Measurements from ENCODE around the gene LCTL. TPM values are rescaled to one million over a fixed set of nuclear protein-coding genes. Genes with fewer than 3 reads are reported as not detected.
A peak's percentile ranks its signal among the peaks of the same experiment; 100 is the strongest.

Gene LCTL
- total and polyA plus RNA-seq, 3 donors from 2014 or later, result 0.16 to 0.19 TPM; not detected in 1

GRCh38 chr15:66508293-66508883 is 57.4 kb downstream of the LCTL start:
- WGBS, 2 donors, result 83 to 95% methylated on average over 3 of the region's 3 CpGs
- intact Hi-C loops (cut with DNase I; ENCODE audit: low total_unique reads), result no loop called here
- no peak for DNase-seq

GRCh38 chr15:66505818-66506217 is 60.0 kb downstream of the LCTL start:
- TF ChIP-seq CTCF (IDR thresholded peaks at IDR 0.05) (no peak), POLR2A (IDR thresholded peaks at IDR 0.05) (no peak)
- Histone ChIP-seq H3K4me1 (peaks cover 12% of the 10 kb centered on the region), H3K9me3 (no peaks in the 10 kb centered on the region), H3K36me3 (ENCODE audit: low read depth, missing control alignments) (no peaks in the 10 kb centered on the region), H3K4me3 (peak overlapping the region; percentile 86 to 88), H3K27ac (peak overlapping the region in 1 of 2 donors; percentile 95), H3K27me3 (no peaks in the 10 kb centered on the region)
- DNase-seq, result no peak
- intact Hi-C loops (cut with DNase I; ENCODE audit: low total_unique reads), result no loop called here
- WGBS, 2 donors, result 17% methylated on average over 4 of the region's 4 CpGs

More at GRCh38 chr15:66508293-66508883, 57.4 kb downstream of the LCTL start:
- no peak overlapping the region for H3K4me3 ChIP-seq
- no peaks in the 10 kb centered on the region for H3K9me3 ChIP-seq
- TF ChIP-seq CTCF (IDR thresholded peaks at IDR 0.05) (no peak), POLR2A (IDR thresholded peaks at IDR 0.05) (no peak)
- no peak overlapping the region for H3K27ac ChIP-seq
- H3K4me1 ChIP-seq, result peaks cover 6% of the 10 kb centered on the region
- no peaks in the 10 kb centered on the region for H3K27me3 ChIP-seq
- no peaks in the 10 kb centered on the region for H3K36me3 ChIP-seq (ENCODE audit: low read depth, missing control alignments)

GRCh38 chr15:66505430-66505811 is 60.4 kb downstream of the LCTL start:
- TF ChIP-seq CTCF (IDR thresholded peaks at IDR 0.05), result no peak
- DNase-seq, result no peak
- peak overlapping the region; percentile 86 to 88 for H3K4me3 ChIP-seq
- no peaks in the 10 kb centered on the region for H3K36me3 ChIP-seq (ENCODE audit: low read depth, missing control alignments)
- H3K27me3 ChIP-seq, result no peaks in the 10 kb centered on the region
- peaks cover 12% of the 10 kb centered on the region for H3K4me1 ChIP-seq
- WGBS, 2 donors, result 0% methylated on average over 13 of the region's 13 CpGs
- peak overlapping the region; percentile 94 to 95 for H3K27ac ChIP-seq
- intact Hi-C loops (cut with DNase I; ENCODE audit: low total_unique reads), result no loop called here
- no peaks in the 10 kb centered on the region for H3K9me3 ChIP-seq

- DNase-seq, result peak; percentile 88
- 0 to 1% methylated on average over 42 to 46 of the region's 46 CpGs for WGBS, 2 donors
- intact Hi-C loops (cut with DNase I; ENCODE audit: low total_unique reads), result no loop called here
- no peaks in the 10 kb centered on the region for H3K36me3 ChIP-seq (ENCODE audit: low read depth, missing control alignments)
- H3K27ac ChIP-seq, result peak within 1 kb of the TSS; percentile 94 to 95
- H3K27me3 ChIP-seq, result no peaks in the 10 kb centered on the region
- TF ChIP-seq CTCF (IDR thresholded peaks at IDR 0.05) (peak in 1 of 3 experiments; percentile 27), POLR2A (IDR thresholded peaks at IDR 0.05) (no peak)
- no peaks in the 10 kb centered on the region for H3K9me3 ChIP-seq
- H3K4me1 ChIP-seq, result peaks cover 12% of the 10 kb centered on the region
- H3K4me3 ChIP-seq, result peak within 1 kb of the TSS; percentile 86 to 88
These were observed 61.0 kb downstream of the LCTL start, which contains the start of the genes RPL4 and ZWILCH for GRCh38 chr15:66504563-66505429. RPL4 (minus strand) TSS chr15:66504855; CDS start chr15:66504790, 65 bp downstream. ZWILCH (plus strand) TSS chr15:66505326; CDS start chr15:66505339, 13 bp downstream.

All from testis (tissue), 3 donors.